Purkinje cell (primary cell): ENCODE measurements around the gene CWF19L2. TPM values are rescaled to one million over a fixed set of nuclear protein-coding genes. Genes with fewer than 3 reads are reported as not detected.

Experiments used
- polyA plus RNA-seq: library from polyadenylated mRNA; unstranded; fragments of >200 nt; fragmentation: Nextera tagmentation; gene quantifications from 2 replicates; pipeline ENCODE4 v1.2.1, GENCODE V29; 2014

The CWF19L2 gene
- polyA plus RNA-seq: 12.2 and 13.8 TPM in 2 replicates

DNA sequence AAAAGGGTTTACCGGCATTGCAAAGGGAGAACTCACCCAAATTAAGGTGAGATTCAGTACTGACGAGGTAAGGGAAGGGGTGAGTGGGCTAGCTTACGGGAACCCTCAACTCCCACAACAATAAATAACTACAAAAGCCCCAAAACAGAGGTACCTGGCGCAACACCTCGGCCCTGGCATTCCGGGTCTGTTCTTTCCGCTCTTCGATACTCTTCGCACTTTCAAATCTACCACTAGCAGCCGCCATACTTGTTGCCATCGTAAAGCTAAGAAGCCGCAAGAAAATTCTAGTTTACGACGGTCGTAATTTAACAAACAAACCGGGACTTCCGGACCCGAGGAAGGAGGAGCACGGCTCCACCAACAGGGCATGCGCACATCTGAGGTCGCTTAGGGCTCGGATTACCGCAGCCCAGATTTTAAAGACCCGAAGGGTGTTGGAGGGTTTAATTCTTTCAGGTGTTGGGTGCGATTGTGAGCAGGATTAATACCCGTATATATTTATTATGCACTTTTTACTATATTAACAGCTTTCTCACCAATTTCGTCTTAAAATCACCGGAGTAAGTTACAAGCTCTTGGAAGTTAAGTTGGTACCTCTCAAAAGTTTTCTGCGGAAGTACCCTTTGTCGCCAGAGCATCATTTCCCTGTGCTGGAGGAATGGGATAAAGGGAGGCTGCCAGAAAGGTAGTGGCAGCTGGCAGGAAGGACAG is at the start of gene CWF19L2:
Gene CWF19L2 (minus strand): TSS at position 268 of the 714 bp plus-strand sequence. CDS start 9 bp downstream, at position 259.

Other genes with a start within 250 kb of the CWF19L2 start
- gene ALKBH8, start 107.9 kb upstream of the CWF19L2 start, polyA plus RNA-seq: 4.6 and 5.3 TPM in 2 replicates
- gene ELMOD1, start 133.3 kb upstream of the CWF19L2 start, polyA plus RNA-seq: 495 and 614 TPM in 2 replicates